H1 (cell line): ENCODE measurements around the gene COL5A1. TPM values are rescaled to one million over a fixed set of nuclear protein-coding genes. Genes with fewer than 3 reads are reported as not detected.

ENCODE experiments used
- SRF ChIP-seq: IDR thresholded peaks from 2 replicates; pipeline ENCODE4 v1.6.1; 2011; ENCODE audit warnings: mild to moderate bottlenecking, low read depth, low read length, moderate library complexity
- TBP ChIP-seq: IDR thresholded peaks from 2 replicates; pipeline ENCODE4 v1.6.1; 2011; ENCODE audit warnings: low read depth, low read length, improper control_type of control experiment
- polyA plus RNA-seq, 7 experiments: library from polyadenylated mRNA; depleted of rRNA in 3 of 7; stranded (reverse) in 5 of 7; unstranded in 2 of 7; fragments of >200 nt in 5 of 7; fragments of 200-250 nt in 2 of 7; gene quantifications; 1 replicate in 5 of 7; 2 replicates in 1 of 7; 4 replicates in 1 of 7; pipeline versions ENCODE4 v1.2.1 to v1.2.3, GENCODE V29; 2011 to 2013; ENCODE audit warnings: missing spikeins in 2 of 7, mixed read lengths in 2 of 7
- total RNA-seq: library from RNA; stranded (reverse); fragmentation: NEBNext Ultra II Directional; extraction: Animal tissue kit (Norgen Biotek cat#: 25700); gene quantifications from 2 replicates; pipeline ENCODE4 v1.2.1, GENCODE V29; 2021
- TF ChIP-seq, protein P1 (sequence below): fragments of 300-600 bp; sonication (generic); IDR thresholded peaks from 2 replicates; pipeline ENCODE4 v1.7.1; 2012; ENCODE audit warnings: low read length, moderate library complexity, mild to moderate bottlenecking, inconsistent platforms; ENCODE audit not compliant: insufficient replicate concordance
- TF ChIP-seq, protein P2 (sequence below), 3 experiments: IDR thresholded peaks; 1 replicate in 2 of 3; 2 replicates in 1 of 3; pipeline versions ENCODE4 v1.5.1 to v1.6.1; 2011; ENCODE audit warnings: low read length in 3 of 3, mild to moderate bottlenecking in 3 of 3, inconsistent platforms in 2 of 3, low read depth in 1 of 3, moderate library complexity in 1 of 3; ENCODE audit not compliant: insufficient read depth in 1 of 3; ENCODE audit errors: control extremely low read depth in 1 of 3

Gene COL5A1
- total and polyA plus RNA-seq, 2 of the 8 experiments (the other 6 are each of a cell fraction or from before 2014, with no cell fraction given): 3.8 to 12.0 TPM

- TF ChIP-seq, protein P1, sequence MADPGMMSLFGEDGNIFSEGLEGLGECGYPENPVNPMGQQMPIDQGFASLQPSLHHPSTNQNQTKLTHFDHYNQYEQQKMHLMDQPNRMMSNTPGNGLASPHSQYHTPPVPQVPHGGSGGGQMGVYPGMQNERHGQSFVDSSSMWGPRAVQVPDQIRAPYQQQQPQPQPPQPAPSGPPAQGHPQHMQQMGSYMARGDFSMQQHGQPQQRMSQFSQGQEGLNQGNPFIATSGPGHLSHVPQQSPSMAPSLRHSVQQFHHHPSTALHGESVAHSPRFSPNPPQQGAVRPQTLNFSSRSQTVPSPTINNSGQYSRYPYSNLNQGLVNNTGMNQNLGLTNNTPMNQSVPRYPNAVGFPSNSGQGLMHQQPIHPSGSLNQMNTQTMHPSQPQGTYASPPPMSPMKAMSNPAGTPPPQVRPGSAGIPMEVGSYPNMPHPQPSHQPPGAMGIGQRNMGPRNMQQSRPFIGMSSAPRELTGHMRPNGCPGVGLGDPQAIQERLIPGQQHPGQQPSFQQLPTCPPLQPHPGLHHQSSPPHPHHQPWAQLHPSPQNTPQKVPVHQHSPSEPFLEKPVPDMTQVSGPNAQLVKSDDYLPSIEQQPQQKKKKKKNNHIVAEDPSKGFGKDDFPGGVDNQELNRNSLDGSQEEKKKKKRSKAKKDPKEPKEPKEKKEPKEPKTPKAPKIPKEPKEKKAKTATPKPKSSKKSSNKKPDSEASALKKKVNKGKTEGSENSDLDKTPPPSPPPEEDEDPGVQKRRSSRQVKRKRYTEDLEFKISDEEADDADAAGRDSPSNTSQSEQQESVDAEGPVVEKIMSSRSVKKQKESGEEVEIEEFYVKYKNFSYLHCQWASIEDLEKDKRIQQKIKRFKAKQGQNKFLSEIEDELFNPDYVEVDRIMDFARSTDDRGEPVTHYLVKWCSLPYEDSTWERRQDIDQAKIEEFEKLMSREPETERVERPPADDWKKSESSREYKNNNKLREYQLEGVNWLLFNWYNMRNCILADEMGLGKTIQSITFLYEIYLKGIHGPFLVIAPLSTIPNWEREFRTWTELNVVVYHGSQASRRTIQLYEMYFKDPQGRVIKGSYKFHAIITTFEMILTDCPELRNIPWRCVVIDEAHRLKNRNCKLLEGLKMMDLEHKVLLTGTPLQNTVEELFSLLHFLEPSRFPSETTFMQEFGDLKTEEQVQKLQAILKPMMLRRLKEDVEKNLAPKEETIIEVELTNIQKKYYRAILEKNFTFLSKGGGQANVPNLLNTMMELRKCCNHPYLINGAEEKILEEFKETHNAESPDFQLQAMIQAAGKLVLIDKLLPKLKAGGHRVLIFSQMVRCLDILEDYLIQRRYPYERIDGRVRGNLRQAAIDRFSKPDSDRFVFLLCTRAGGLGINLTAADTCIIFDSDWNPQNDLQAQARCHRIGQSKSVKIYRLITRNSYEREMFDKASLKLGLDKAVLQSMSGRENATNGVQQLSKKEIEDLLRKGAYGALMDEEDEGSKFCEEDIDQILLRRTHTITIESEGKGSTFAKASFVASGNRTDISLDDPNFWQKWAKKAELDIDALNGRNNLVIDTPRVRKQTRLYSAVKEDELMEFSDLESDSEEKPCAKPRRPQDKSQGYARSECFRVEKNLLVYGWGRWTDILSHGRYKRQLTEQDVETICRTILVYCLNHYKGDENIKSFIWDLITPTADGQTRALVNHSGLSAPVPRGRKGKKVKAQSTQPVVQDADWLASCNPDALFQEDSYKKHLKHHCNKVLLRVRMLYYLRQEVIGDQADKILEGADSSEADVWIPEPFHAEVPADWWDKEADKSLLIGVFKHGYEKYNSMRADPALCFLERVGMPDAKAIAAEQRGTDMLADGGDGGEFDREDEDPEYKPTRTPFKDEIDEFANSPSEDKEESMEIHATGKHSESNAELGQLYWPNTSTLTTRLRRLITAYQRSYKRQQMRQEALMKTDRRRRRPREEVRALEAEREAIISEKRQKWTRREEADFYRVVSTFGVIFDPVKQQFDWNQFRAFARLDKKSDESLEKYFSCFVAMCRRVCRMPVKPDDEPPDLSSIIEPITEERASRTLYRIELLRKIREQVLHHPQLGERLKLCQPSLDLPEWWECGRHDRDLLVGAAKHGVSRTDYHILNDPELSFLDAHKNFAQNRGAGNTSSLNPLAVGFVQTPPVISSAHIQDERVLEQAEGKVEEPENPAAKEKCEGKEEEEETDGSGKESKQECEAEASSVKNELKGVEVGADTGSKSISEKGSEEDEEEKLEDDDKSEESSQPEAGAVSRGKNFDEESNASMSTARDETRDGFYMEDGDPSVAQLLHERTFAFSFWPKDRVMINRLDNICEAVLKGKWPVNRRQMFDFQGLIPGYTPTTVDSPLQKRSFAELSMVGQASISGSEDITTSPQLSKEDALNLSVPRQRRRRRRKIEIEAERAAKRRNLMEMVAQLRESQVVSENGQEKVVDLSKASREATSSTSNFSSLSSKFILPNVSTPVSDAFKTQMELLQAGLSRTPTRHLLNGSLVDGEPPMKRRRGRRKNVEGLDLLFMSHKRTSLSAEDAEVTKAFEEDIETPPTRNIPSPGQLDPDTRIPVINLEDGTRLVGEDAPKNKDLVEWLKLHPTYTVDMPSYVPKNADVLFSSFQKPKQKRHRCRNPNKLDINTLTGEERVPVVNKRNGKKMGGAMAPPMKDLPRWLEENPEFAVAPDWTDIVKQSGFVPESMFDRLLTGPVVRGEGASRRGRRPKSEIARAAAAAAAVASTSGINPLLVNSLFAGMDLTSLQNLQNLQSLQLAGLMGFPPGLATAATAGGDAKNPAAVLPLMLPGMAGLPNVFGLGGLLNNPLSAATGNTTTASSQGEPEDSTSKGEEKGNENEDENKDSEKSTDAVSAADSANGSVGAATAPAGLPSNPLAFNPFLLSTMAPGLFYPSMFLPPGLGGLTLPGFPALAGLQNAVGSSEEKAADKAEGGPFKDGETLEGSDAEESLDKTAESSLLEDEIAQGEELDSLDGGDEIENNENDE: no peak
- TF ChIP-seq TBP: no peak
- no peak for TF ChIP-seq SRF
- TF ChIP-seq, protein P2, sequence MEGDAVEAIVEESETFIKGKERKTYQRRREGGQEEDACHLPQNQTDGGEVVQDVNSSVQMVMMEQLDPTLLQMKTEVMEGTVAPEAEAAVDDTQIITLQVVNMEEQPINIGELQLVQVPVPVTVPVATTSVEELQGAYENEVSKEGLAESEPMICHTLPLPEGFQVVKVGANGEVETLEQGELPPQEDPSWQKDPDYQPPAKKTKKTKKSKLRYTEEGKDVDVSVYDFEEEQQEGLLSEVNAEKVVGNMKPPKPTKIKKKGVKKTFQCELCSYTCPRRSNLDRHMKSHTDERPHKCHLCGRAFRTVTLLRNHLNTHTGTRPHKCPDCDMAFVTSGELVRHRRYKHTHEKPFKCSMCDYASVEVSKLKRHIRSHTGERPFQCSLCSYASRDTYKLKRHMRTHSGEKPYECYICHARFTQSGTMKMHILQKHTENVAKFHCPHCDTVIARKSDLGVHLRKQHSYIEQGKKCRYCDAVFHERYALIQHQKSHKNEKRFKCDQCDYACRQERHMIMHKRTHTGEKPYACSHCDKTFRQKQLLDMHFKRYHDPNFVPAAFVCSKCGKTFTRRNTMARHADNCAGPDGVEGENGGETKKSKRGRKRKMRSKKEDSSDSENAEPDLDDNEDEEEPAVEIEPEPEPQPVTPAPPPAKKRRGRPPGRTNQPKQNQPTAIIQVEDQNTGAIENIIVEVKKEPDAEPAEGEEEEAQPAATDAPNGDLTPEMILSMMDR (IDR thresholded peaks at IDR 0.05; ENCODE audit: control extremely low read depth in 1 of 3, insufficient read depth in 1 of 3, low read depth in 1 of 3, low read length in 3 of 3): no peak
Measured at GRCh38 chr9:134863306-134863902, 221.8 kb downstream of the COL5A1 start (continued).
